GM18526 (cell line): Measurements from ENCODE around the gene STK39.

Experiments used
- POLR2A ChIP-seq: IDR thresholded peaks from 3 replicates; pipeline ENCODE4 v1.6.1; 2011; ENCODE audit not compliant: insufficient read length; ENCODE audit errors: extremely low read depth

STK39 gene

GRCh38 chr2:167935803-167936110 is 311.6 kb downstream of the STK39 start:
- no peak for TF ChIP-seq POLR2A

GRCh38 chr2:167933097-167933814 is 314.1 kb downstream of the STK39 start:
- no peak for TF ChIP-seq POLR2A

- TF ChIP-seq POLR2A: no peak
Observed at GRCh38 chr2:167932123-167932693, 315.2 kb downstream of the STK39 start.

- no peak for TF ChIP-seq POLR2A
Observed at GRCh38 chr2:167929484-167929883, 317.9 kb downstream of the STK39 start.

- TF ChIP-seq POLR2A: no peak
Observed at GRCh38 chr2:167928434-167928833, 319.0 kb downstream of the STK39 start.

GRCh38 chr2:167925758-167926157 is 321.6 kb downstream of the STK39 start:
- TF ChIP-seq POLR2A: no peak

- TF ChIP-seq POLR2A: no peak
Observed at GRCh38 chr2:167924556-167924955, 322.8 kb downstream of the STK39 start.

- TF ChIP-seq POLR2A: no peak
Observed at GRCh38 chr2:167916756-167917155, 330.6 kb downstream of the STK39 start.

- no peak for TF ChIP-seq POLR2A
Observed at GRCh38 chr2:167914969-167915368, 332.4 kb downstream of the STK39 start.

GRCh38 chr2:167908786-167909185 is 338.6 kb downstream of the STK39 start:
- no peak for TF ChIP-seq POLR2A

GRCh38 chr2:167905668-167906067 is 341.7 kb downstream of the STK39 start:
- no peak for TF ChIP-seq POLR2A
